OCI-M2 (cell line): Measurements from ENCODE around the gene PRKAG2.

Source experiments
- DNase-seq: peaks from one replicate; lab custom pipeline; 2025; ENCODE audit not compliant: unreplicated experiment; lab: John Stamatoyannopoulos, UW

The PRKAG2 gene

GRCh38 chr7:151866761-151867655 is 9.9 kb downstream of the PRKAG2 start:
- DNase-seq = no peak

GRCh38 chr7:151866028-151866427 is 10.9 kb downstream of the PRKAG2 start:
- DNase-seq = no peak

GRCh38 chr7:151865070-151865670 is 11.7 kb downstream of the PRKAG2 start:
- no peak for DNase-seq

GRCh38 chr7:151864561-151864960 is 12.4 kb downstream of the PRKAG2 start:
- DNase-seq = no peak

GRCh38 chr7:151864081-151864480 is 12.8 kb downstream of the PRKAG2 start:
- DNase-seq = no peak

- no peak for DNase-seq
These were observed 13.4 kb downstream of the PRKAG2 start for GRCh38 chr7:151863386-151864079.

GRCh38 chr7:151862606-151863381 is 14.1 kb downstream of the PRKAG2 start:
- DNase-seq = no peak

GRCh38 chr7:151861881-151862280 is 15.0 kb downstream of the PRKAG2 start:
- DNase-seq = no peak

- DNase-seq = no peak
These were observed 16.1 kb downstream of the PRKAG2 start for GRCh38 chr7:151860771-151861170.

GRCh38 chr7:151859948-151860685 is 16.8 kb downstream of the PRKAG2 start:
- no peak for DNase-seq

- DNase-seq = no peak
These were observed 17.6 kb downstream of the PRKAG2 start for GRCh38 chr7:151859111-151859947.

- no peak for DNase-seq
These were observed 18.5 kb downstream of the PRKAG2 start for GRCh38 chr7:151858456-151858855.

- no peak for DNase-seq
These were observed 19.0 kb downstream of the PRKAG2 start for GRCh38 chr7:151857866-151858450.

- DNase-seq = no peak
These were observed 19.5 kb downstream of the PRKAG2 start for GRCh38 chr7:151857412-151857811.

GRCh38 chr7:151856516-151856915 is 20.4 kb downstream of the PRKAG2 start:
- no peak for DNase-seq

- DNase-seq = no peak
These were observed 20.8 kb downstream of the PRKAG2 start for GRCh38 chr7:151856098-151856497.

GRCh38 chr7:151854720-151855071 is 22.2 kb downstream of the PRKAG2 start:
- no peak for DNase-seq

- DNase-seq = no peak
These were observed 22.8 kb downstream of the PRKAG2 start for GRCh38 chr7:151853896-151854719.
